ENCODE results near the gene MPST.

The MPST gene

GRCh38 chr22:37077802-37078448 lies 58.4 kb downstream of the MPST start:
- TF ChIP-seq CTCF (IDR thresholded peaks at IDR 0.05; ENCODE audit: low read depth, low read length, missing control alignments) = peak; percentile 99
- in situ Hi-C loops (cut with HindIII; ENCODE audit: low sequenced_read_pairs) = no loop called here
- DNase-seq (ENCODE audit: low read depth) = peak; percentile 6
- no peak overlapping the region for H3K4me3 ChIP-seq (ENCODE audit: low read depth, low read length)

GRCh38 chr22:37079158-37079557 lies 59.6 kb downstream of the MPST start:
- in situ Hi-C loops (cut with HindIII; ENCODE audit: low sequenced_read_pairs) = no loop called here
- no peak overlapping the region for H3K4me3 ChIP-seq (ENCODE audit: low read depth, low read length)
- DNase-seq (ENCODE audit: low read depth) = no peak
- no peak for TF ChIP-seq CTCF (IDR thresholded peaks at IDR 0.05; ENCODE audit: low read depth, low read length, missing control alignments)
